Measurements from ENCODE around the gene SMCR8. TPM values are rescaled to one million over a fixed set of nuclear protein-coding genes. Genes with fewer than 3 reads are reported as not detected.

The SMCR8 gene, protein sequence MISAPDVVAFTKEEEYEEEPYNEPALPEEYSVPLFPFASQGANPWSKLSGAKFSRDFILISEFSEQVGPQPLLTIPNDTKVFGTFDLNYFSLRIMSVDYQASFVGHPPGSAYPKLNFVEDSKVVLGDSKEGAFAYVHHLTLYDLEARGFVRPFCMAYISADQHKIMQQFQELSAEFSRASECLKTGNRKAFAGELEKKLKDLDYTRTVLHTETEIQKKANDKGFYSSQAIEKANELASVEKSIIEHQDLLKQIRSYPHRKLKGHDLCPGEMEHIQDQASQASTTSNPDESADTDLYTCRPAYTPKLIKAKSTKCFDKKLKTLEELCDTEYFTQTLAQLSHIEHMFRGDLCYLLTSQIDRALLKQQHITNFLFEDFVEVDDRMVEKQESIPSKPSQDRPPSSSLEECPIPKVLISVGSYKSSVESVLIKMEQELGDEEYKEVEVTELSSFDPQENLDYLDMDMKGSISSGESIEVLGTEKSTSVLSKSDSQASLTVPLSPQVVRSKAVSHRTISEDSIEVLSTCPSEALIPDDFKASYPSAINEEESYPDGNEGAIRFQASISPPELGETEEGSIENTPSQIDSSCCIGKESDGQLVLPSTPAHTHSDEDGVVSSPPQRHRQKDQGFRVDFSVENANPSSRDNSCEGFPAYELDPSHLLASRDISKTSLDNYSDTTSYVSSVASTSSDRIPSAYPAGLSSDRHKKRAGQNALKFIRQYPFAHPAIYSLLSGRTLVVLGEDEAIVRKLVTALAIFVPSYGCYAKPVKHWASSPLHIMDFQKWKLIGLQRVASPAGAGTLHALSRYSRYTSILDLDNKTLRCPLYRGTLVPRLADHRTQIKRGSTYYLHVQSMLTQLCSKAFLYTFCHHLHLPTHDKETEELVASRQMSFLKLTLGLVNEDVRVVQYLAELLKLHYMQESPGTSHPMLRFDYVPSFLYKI
- 6.8 and 9.2 TPM in 2 replicates for polyA plus RNA-seq (2011; rRNA removed)
- polyA minus RNA-seq (2011; rRNA and poly(A)+ RNA removed) = 10.0 and 10.1 TPM in 2 replicates

DNA sequence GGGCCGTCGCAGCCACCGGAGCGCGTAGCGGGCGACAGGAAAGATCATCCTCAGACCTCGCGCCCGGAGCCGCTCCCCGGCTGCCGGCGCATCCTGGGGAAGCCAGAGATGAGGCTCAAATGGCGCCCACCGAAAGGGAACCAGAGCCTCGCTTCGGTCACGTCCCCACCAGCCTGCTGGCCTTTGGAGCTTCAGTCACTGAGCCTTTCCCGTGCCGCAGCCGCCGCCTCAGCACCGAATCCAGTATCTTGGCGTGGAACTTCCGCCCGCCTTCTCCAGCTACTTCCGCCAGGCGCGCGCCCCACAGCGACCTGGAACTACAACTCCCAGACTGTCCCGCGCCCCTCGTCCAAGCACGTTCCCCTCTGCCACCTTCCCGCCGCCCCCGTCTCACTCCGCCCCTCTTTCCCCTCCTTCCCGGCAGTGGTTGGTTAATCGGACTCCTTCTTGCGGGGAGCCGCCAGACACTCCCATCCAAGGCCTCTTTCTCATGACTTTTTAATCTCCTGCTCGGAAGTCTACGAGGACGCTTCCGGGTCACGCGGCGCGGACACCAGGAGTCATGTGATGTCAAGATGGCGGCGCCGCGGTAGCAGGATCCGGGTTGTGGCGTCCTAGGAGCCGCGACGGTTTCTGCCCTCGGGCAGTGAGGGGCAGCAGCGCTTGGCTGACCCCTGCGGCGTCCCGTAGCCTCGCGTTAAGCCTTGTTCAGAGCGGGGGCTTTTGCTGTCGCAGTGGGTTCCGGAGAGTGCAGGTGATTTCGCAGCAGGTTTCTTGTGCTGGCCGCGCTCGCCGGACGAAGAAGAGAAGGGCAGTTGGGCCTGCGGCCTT is at the start of gene SMCR8, which contains the start of gene TOP3A:
Gene SMCR8, plus strand, starts transcription at position 563 of the 831 bp plus-strand sequence. CDS start 497 bp downstream, outside the sequence.
Gene TOP3A, minus strand, starts transcription at position 264 of the 831 bp plus-strand sequence. Its CDS starts 216 bp downstream, at position 48.
- POLR2A ChIA-PET = no interaction called here

DNA sequence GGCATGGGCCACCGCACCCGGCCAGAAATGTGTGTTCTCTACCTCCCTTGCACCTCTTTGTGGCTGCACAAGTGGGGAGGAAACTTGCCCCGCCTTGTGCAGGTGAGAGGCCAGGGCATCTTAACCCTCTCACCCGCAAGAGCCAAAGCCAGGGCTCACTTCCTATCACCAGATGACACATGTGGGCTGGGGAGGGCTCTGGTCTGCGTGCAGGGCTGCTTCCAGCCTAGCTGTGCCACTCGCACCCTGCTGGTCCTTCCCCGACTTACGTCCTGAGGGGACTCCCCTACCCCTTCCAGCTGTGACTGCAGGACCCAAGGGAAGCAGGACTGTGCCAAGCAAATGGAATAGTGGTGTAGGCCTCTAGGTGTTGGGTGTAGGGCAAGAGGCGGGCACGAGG is 47.7 kb upstream of the SMCR8 start:
- H3K27me3 ChIP-seq (ENCODE audit: control insufficient read depth, insufficient read depth, low read length) = no peaks in the 10 kb centered on the region
- TF ChIP-seq, protein P1, sequence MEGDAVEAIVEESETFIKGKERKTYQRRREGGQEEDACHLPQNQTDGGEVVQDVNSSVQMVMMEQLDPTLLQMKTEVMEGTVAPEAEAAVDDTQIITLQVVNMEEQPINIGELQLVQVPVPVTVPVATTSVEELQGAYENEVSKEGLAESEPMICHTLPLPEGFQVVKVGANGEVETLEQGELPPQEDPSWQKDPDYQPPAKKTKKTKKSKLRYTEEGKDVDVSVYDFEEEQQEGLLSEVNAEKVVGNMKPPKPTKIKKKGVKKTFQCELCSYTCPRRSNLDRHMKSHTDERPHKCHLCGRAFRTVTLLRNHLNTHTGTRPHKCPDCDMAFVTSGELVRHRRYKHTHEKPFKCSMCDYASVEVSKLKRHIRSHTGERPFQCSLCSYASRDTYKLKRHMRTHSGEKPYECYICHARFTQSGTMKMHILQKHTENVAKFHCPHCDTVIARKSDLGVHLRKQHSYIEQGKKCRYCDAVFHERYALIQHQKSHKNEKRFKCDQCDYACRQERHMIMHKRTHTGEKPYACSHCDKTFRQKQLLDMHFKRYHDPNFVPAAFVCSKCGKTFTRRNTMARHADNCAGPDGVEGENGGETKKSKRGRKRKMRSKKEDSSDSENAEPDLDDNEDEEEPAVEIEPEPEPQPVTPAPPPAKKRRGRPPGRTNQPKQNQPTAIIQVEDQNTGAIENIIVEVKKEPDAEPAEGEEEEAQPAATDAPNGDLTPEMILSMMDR (IDR thresholded peaks at IDR 0.05; ENCODE audit: insufficient read depth, low read depth, low read length) = no peak
- POLR2A ChIA-PET = no interaction called here
- H3K4me3 ChIP-seq (ENCODE audit: low read depth, low read length) = no peak overlapping the region
- CTCF ChIA-PET = interaction anchor here (1.2 kb wide), 1 partner anchor 32 kb away, joined by 3 read pairs; no protein-coding TSS in a partner anchor
- DNase-seq (ENCODE audit: low read depth) = no peak
- peaks cover 28% of the 10 kb centered on the region for H3K36me3 ChIP-seq (ENCODE audit: control insufficient read depth, insufficient read depth, low read length)

More for the DNA sequence above, at the start of gene SMCR8, which contains the start of gene TOP3A:
- Histone ChIP-seq H3K27me3 (ENCODE audit: control insufficient read depth, insufficient read depth, low read length) (no peaks in the 10 kb centered on the region), H3K36me3 (ENCODE audit: control insufficient read depth, insufficient read depth, low read length) (peaks cover 10% of the 10 kb centered on the region), H3K4me3 (ENCODE audit: low read depth, low read length) (peak within 1 kb of the TSS; percentile 93)
- TF ChIP-seq, protein P1 (IDR thresholded peaks at IDR 0.05; ENCODE audit: insufficient read depth, low read depth, low read length) = no peak
- CTCF ChIA-PET = interaction anchor here (1.0 to 1.2 kb wide), 2 partner anchors 12 to 14 kb away, joined by 3 to 4 read pairs; no protein-coding TSS in a partner anchor
- DNase-seq (ENCODE audit: low read depth) = peak; percentile 97

DNA sequence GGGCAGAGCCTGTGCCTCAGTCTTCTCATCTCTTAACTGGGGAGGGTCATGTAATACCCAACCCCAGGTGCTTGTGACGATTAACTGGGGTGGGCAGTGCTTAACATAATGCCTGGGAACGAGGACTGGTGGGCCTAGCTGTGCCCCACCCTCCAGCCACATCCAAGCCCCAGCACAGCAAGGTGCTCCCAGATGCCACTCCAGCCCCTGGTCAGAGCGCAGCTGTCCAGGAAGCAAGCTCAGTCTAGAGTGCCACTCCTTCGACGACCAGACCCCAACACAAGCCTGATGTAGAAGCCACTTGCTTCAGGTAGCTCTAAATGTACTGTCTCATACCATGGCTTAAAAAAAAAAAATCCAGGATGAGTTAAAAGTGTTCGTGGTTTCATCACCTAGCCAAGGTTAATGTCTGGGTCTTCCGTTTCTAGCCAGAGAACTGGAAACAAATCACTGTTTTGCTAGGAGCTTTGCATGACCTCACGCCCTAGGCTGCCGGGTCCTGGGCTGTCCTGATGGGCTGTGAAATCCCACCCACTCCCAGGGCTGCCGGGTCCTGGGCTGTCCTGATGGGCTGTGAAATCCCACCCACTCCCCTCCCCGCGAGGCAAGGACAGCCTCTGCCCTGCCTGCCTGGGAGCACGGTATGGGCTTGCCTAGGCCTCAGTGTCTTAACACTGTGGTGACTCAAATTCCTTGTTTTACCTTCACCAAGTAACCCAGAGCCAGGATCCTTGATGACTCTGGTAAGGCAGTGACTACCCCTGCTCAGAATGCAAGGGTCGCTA is 47.0 kb upstream of the SMCR8 start:
- DNase-seq (ENCODE audit: low read depth) = no peak
- TF ChIP-seq, protein P1 (IDR thresholded peaks at IDR 0.05; ENCODE audit: insufficient read depth, low read depth, low read length) = no peak
- H3K4me3 ChIP-seq (ENCODE audit: low read depth, low read length) = no peak overlapping the region
- no peaks in the 10 kb centered on the region for H3K27me3 ChIP-seq (ENCODE audit: control insufficient read depth, insufficient read depth, low read length)
- ChIA-PET CTCF (interaction anchor here (0.5 to 1.4 kb wide), 4 partner anchors 19 to 1456 kb away, joined by 3 to 5 read pairs (median 4); no protein-coding TSS in a partner anchor), POLR2A (no interaction called here)
- peaks cover 22% of the 10 kb centered on the region for H3K36me3 ChIP-seq (ENCODE audit: control insufficient read depth, insufficient read depth, low read length)

DNA sequence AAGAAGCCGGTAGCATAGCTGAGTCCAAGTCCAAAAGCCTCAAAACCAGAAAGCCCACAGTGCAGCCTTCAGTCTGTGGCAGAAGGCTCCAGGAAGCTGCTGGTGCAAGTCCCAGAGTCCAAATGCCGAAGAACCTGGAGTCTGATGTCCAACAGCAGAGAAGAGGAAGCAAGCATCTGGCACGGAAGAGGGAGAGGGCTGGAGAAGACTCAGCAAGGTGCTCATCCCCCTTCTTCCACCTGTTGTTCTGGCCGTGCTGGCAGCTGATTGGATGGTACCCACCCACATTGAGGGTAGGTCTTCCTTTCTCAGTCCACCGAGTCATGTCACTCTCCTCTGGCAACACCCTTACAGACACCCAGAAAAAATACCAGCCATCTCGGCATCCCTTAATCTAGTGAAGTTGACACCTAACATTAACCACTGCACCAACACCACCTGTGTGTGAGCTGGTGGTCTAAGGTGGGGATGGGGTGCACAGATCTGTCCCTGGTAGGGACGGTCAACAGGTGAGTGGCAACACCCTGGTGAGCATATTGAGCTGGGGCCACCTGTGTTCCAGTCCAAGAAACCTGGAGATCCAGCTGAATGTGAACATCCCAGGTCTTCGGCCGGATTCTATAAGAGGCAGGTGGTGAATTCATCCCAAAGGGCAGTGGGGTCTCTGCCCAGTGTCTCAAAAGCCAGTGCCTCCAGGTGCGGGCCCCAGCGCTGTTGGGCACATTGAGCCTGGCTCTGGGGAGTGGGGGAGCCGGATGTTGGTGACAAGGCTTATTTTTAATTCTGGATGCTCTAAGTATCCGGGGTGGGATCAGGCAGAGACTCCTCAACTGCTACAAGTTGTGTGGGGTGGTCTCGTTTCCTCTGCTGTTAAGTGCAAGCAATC is 44.8 kb upstream of the SMCR8 start:
- CTCF ChIA-PET = interaction anchor here (0.6 kb wide), 1 partner anchor 397 kb away, joined by 3 read pairs; no protein-coding TSS in a partner anchor
- POLR2A ChIA-PET = no interaction called here
- TF ChIP-seq, protein P1 (IDR thresholded peaks at IDR 0.05; ENCODE audit: insufficient read depth, low read depth, low read length) = no peak
- H3K27me3 ChIP-seq (ENCODE audit: control insufficient read depth, insufficient read depth, low read length) = no peaks in the 10 kb centered on the region
- DNase-seq (ENCODE audit: low read depth) = no peak
- H3K4me3 ChIP-seq (ENCODE audit: low read depth, low read length) = no peak overlapping the region
- peaks cover 8% of the 10 kb centered on the region for H3K36me3 ChIP-seq (ENCODE audit: control insufficient read depth, insufficient read depth, low read length)
